Melanocyte of skin (primary cell): ENCODE results near the gene TSHB. TPM values are rescaled to one million over a fixed set of nuclear protein-coding genes. Genes with fewer than 3 reads are reported as not detected.

Source experiments
- total RNA-seq, 2 donors: library from RNA; depleted of rRNA; stranded (reverse); fragments of >200 nt; gene quantifications; 2 replicates each; pipeline ENCODE4 v1.2.3, GENCODE V29; 2012

The TSHB gene
- not detected for total RNA-seq

DNA sequence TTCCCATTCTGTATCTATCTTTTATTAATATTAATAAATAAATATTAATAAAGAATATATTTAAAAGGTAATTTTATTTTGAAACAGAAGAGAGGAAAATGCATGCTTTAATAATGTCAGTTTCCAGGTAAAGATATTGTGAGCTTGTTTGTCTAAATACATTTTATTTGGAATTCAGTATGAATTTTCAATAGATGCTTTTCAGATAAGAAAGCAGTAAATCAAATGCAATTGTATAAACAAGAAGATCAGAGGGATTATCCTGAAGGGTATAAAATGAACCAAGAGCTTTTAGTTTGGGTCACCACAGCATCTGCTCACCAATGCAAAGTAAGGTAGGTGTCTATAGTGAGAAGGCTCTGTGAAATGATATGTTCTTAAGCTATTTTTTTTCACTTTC is at the start of gene TSHB:
Gene TSHB (plus strand): TSS at position 301 of the 400 bp plus-strand sequence. CDS start 3,537 bp downstream, outside the sequence.

Other genes with a start within 250 kb of the TSHB start
- gene SIKE1, start 249.1 kb upstream of the TSHB start, total RNA-seq = 10 to 100 TPM; 36.8 to 49.6 TPM
- gene SYCP1, start 175.0 kb upstream of the TSHB start, total RNA-seq = not detected
- not detected for gene TSPAN2, start 59.7 kb downstream of the TSHB start, total RNA-seq